Hepatocyte (in vitro differentiated cells): ENCODE results near the gene PRPF31. TPM values are rescaled to one million over a fixed set of nuclear protein-coding genes. Genes with fewer than 3 reads are reported as not detected.

Experiments
- DNase-seq: peaks from one replicate; pipeline ENCODE4 v3.0.0-alpha.2; 2016; ENCODE audit warnings: low spot score
- H2AFZ ChIP-seq: fragments of 200-600 bp; sonication (generic); 2 replicates; pipeline ENCODE4 v1.6.0; 2016; ENCODE audit warnings: antibody characterized with exemption, mild to moderate bottlenecking
- H3K27ac ChIP-seq: fragments of 200-600 bp; sonication (generic); 2 replicates; pipeline ENCODE4 v1.5.1; 2016; ENCODE audit warnings: mild to moderate bottlenecking
- H3K27me3 ChIP-seq: fragments of 200-600 bp; sonication (generic); 2 replicates; pipeline ENCODE4 v1.6.1; 2016
- H3K36me3 ChIP-seq: fragments of 200-600 bp; sonication (generic); replicated peaks from 2 replicates; pipeline ENCODE4 v1.5.1; 2016; ENCODE audit warnings: low read depth; ENCODE audit not compliant: insufficient read depth
- H3K4me1 ChIP-seq: fragments of 200-600 bp; sonication (generic); 2 replicates; pipeline ENCODE4 v1.5.1; 2016; ENCODE audit warnings: mild to moderate bottlenecking, moderate library complexity; ENCODE audit not compliant: insufficient read depth
- H3K4me2 ChIP-seq: fragments of 200-600 bp; sonication (generic); 2 replicates; pipeline ENCODE4 v1.6.0; 2016
- H3K4me3 ChIP-seq: fragments of 200-600 bp; sonication (generic); 2 replicates; pipeline ENCODE4 v1.5.1; 2016; ENCODE audit warnings: mild to moderate bottlenecking
- H3K79me2 ChIP-seq: fragments of 200-600 bp; sonication (generic); 2 replicates; pipeline ENCODE4 v1.6.0; 2017; ENCODE audit warnings: mild to moderate bottlenecking
- H3K9me2 ChIP-seq: fragments of 200-600 bp; sonication (generic); replicated peaks from 2 replicates; pipeline ENCODE4 v1.6.0; 2017; ENCODE audit warnings: mild to moderate bottlenecking; ENCODE audit not compliant: insufficient read depth
- H3K9me3 ChIP-seq: fragments of 200-600 bp; sonication (generic); 2 replicates; pipeline ENCODE4 v1.5.1; 2016; ENCODE audit warnings: low read depth, mild to moderate bottlenecking
- H4K20me1 ChIP-seq: fragments of 200-600 bp; sonication (generic); 2 replicates; pipeline ENCODE4 v1.6.0; 2016; ENCODE audit warnings: mild to moderate bottlenecking; ENCODE audit not compliant: insufficient read depth, poor library complexity, severe bottlenecking
- EZH2 ChIP-seq: fragments of 200-600 bp; sonication (generic); IDR thresholded peaks from 2 replicates; pipeline ENCODE4 v1.6.1; 2016; ENCODE audit warnings: antibody characterized with exemption, mild to moderate bottlenecking, borderline replicate concordance
- EZH2phosphoT487 ChIP-seq: fragments of 200-600 bp; sonication (generic); IDR thresholded peaks from one replicate; pipeline ENCODE4 v1.6.1; 2018; ENCODE audit warnings: antibody characterized with exemption, mild to moderate bottlenecking, low read depth, moderate library complexity; ENCODE audit not compliant: unreplicated experiment, severe bottlenecking
- WGBS: methylation state at CpG from one replicate; pipeline ENCODE4 v1.1.6; 2016; ENCODE audit warnings: low lambda C conversion rate; ENCODE audit errors: missing lambda C conversion rate; 5-methylcytosine and 5-hydroxymethylcytosine counted together
- polyA plus RNA-seq: library from polyadenylated mRNA; unstranded; fragments of >200 nt; fragmentation: Nextera tagmentation; extraction: Ambion mirVana; gene quantifications from 2 replicates; pipeline ENCODE4 v1.2.1, GENCODE V29; 2016
- total RNA-seq: library from RNA; depleted of rRNA; stranded (reverse); fragments of >200 nt; gene quantifications from 2 replicates; pipeline ENCODE4 v1.2.3, GENCODE V29; 2014
- TF ChIP-seq, protein P1 (sequence below): fragments of 200-600 bp; sonication (generic); IDR thresholded peaks from 2 replicates; pipeline ENCODE4 v1.5.1; 2016; ENCODE audit warnings: antibody characterized with exemption, mild to moderate bottlenecking; ENCODE audit not compliant: poor library complexity

Gene PRPF31
- total and polyA plus RNA-seq, 2 experiments from 2014 or later: 59.7 to 77.6 TPM

DNA sequence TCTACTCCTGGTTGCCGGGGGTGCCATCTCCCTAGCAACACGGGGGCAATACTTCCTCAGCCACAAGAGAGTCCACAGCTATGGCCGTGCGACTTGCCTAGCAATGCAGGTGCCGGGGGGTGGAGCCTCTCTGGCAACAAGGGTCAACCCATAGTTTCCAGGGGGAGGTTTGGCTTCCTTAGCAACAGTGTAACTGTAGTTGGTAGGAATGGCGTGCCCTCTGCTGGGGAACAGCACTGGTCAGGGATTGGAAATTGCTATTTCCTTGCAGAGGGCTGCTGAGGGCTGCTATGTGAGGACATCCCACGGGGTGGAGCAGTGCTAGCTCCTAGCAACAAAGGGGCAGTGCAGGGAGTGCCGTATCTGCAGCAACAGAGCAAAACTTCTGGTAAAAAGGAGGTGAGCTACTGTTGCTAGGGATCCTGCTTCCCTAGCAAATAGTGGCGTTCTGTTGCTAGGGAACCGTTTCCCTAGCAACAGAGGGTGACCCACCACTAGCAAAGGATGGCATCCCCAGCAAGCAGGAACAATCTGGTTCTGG, 64.4 kb downstream of the PRPF31 start:
- no peaks in the 10 kb centered on the region for H3K36me3 ChIP-seq
- no peaks in the 10 kb centered on the region for H3K79me2 ChIP-seq
- no peaks in the 10 kb centered on the region for H3K9me2 ChIP-seq
- 57% methylated on average over 10 of the region's 10 CpGs for WGBS
- DNase-seq: peak; percentile 78
- H3K9me3 ChIP-seq: no peaks in the 10 kb centered on the region
- H3K4me3 ChIP-seq: no peak overlapping the region
- H3K4me1 ChIP-seq: no peaks in the 10 kb centered on the region
- no peak for TF ChIP-seq EZH2phosphoT487
- TF ChIP-seq, protein P1, sequence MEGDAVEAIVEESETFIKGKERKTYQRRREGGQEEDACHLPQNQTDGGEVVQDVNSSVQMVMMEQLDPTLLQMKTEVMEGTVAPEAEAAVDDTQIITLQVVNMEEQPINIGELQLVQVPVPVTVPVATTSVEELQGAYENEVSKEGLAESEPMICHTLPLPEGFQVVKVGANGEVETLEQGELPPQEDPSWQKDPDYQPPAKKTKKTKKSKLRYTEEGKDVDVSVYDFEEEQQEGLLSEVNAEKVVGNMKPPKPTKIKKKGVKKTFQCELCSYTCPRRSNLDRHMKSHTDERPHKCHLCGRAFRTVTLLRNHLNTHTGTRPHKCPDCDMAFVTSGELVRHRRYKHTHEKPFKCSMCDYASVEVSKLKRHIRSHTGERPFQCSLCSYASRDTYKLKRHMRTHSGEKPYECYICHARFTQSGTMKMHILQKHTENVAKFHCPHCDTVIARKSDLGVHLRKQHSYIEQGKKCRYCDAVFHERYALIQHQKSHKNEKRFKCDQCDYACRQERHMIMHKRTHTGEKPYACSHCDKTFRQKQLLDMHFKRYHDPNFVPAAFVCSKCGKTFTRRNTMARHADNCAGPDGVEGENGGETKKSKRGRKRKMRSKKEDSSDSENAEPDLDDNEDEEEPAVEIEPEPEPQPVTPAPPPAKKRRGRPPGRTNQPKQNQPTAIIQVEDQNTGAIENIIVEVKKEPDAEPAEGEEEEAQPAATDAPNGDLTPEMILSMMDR: peak; percentile 40
- no peak overlapping the region for H3K4me2 ChIP-seq
- no peak overlapping the region for H3K27ac ChIP-seq
- H3K27me3 ChIP-seq: no peaks in the 10 kb centered on the region
- H2AFZ ChIP-seq: no peak overlapping the region
- H4K20me1 ChIP-seq: no peaks in the 10 kb centered on the region

DNA sequence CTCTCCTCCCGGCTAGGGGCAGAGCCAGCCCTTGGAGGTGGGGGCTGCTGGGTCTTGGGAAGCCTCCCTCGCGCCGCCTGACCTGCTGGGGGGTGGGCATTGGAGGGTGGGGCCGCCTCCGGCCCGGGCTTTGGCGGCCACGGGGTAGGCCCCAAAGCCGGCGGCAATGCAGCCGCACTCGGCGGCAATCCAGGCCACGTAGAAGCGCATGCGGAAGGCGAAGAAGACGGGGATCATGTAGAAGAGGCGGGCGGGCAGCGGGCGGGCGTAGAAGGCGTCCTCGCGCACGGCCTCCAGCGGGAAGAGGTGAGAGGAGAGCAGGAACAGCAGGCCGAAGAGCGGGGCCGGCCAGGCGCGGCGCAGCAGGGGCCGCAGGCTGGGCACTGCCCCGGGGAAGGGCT, 65.1 kb downstream of the PRPF31 start:
- TF ChIP-seq EZH2phosphoT487 (no peak), EZH2 (no peak)
- TF ChIP-seq, protein P1: no peak
- H3K4me2 ChIP-seq: no peak overlapping the region

More for the DNA sequence above, 65.1 kb downstream of the PRPF31 start:
- Histone ChIP-seq H3K4me1 (no peaks in the 10 kb centered on the region), H2AFZ (no peak overlapping the region), H4K20me1 (no peaks in the 10 kb centered on the region), H3K4me3 (no peak overlapping the region), H3K9me2 (no peaks in the 10 kb centered on the region), H3K36me3 (no peaks in the 10 kb centered on the region), H3K27me3 (no peaks in the 10 kb centered on the region), H3K9me3 (no peaks in the 10 kb centered on the region), H3K79me2 (no peaks in the 10 kb centered on the region), H3K27ac (no peak overlapping the region)
- DNase-seq: no peak
- WGBS: 96% methylated on average over 26 of the region's 37 CpGs

Other genes starting within 250 kb of the PRPF31 start
- gene MYADM, start 247.9 kb upstream of the PRPF31 start, total RNA-seq: 30.6 and 42.1 TPM in 2 replicates
- gene MYADM, start 247.9 kb upstream of the PRPF31 start, polyA plus RNA-seq: 211 and 213 TPM in 2 replicates
- gene PRKCG, start 233.6 kb upstream of the PRPF31 start, total RNA-seq: not detected in 2 replicates
- 0.18 and 0.68 TPM in 2 replicates for gene PRKCG, start 233.6 kb upstream of the PRPF31 start, polyA plus RNA-seq
- gene CACNG7, start 206.5 kb upstream of the PRPF31 start, total RNA-seq: 0.90 and 1.4 TPM in 2 replicates
- gene CACNG7, start 206.5 kb upstream of the PRPF31 start, polyA plus RNA-seq: 0.12 and 0.31 TPM in 2 replicates
- 0.13 TPM in 1 of 2 replicates, not detected in the other for gene CACNG8, start 152.8 kb upstream of the PRPF31 start, total RNA-seq
- gene CACNG8, start 152.8 kb upstream of the PRPF31 start, polyA plus RNA-seq: 0.06 TPM in 1 of 2 replicates, not detected in the other
- 0.23 and 0.32 TPM in 2 replicates for gene CACNG6, start 124.1 kb upstream of the PRPF31 start, total RNA-seq
- gene CACNG6, start 124.1 kb upstream of the PRPF31 start, polyA plus RNA-seq: 0.35 TPM in 1 of 2 replicates, not detected in the other
- not detected in 2 replicates for gene VSTM1, start 51.9 kb upstream of the PRPF31 start, total RNA-seq
- gene VSTM1, start 51.9 kb upstream of the PRPF31 start, polyA plus RNA-seq: not detected in 2 replicates
- gene TARM1, start 34.4 kb upstream of the PRPF31 start, total RNA-seq: not detected in 2 replicates
- gene TARM1, start 34.4 kb upstream of the PRPF31 start, polyA plus RNA-seq: not detected in 2 replicates
- 0.48 TPM in 1 of 2 replicates, not detected in the other for gene OSCAR, start 15.0 kb upstream of the PRPF31 start, total RNA-seq
- 0.16 and 0.43 TPM in 2 replicates for gene OSCAR, start 15.0 kb upstream of the PRPF31 start, polyA plus RNA-seq
- 10.5 and 13.9 TPM in 2 replicates for gene NDUFA3, start 12.9 kb upstream of the PRPF31 start, total RNA-seq
- 247 and 285 TPM in 2 replicates for gene NDUFA3, start 12.9 kb upstream of the PRPF31 start, polyA plus RNA-seq
- 12.8 and 14.7 TPM in 2 replicates for gene TFPT, start 97 bp upstream of the PRPF31 start, total RNA-seq
- 25.2 and 25.9 TPM in 2 replicates for gene TFPT, start 97 bp upstream of the PRPF31 start, polyA plus RNA-seq
- 11.6 and 12.0 TPM in 2 replicates for gene CNOT3, start 22.0 kb downstream of the PRPF31 start, total RNA-seq
- 49.3 and 50.1 TPM in 2 replicates for gene CNOT3, start 22.0 kb downstream of the PRPF31 start, polyA plus RNA-seq
- gene LENG1, start 44.0 kb downstream of the PRPF31 start, total RNA-seq: 5.8 and 8.4 TPM in 2 replicates
- 15.0 and 16.8 TPM in 2 replicates for gene LENG1, start 44.0 kb downstream of the PRPF31 start, polyA plus RNA-seq
- gene TMC4, start 57.4 kb downstream of the PRPF31 start, total RNA-seq: 29.4 and 40.3 TPM in 2 replicates
- gene TMC4, start 57.4 kb downstream of the PRPF31 start, polyA plus RNA-seq: 94.4 and 101 TPM in 2 replicates
- gene MBOAT7, start 73.8 kb downstream of the PRPF31 start, total RNA-seq: 73.8 and 93.5 TPM in 2 replicates
- gene MBOAT7, start 73.8 kb downstream of the PRPF31 start, polyA plus RNA-seq: 179 and 199 TPM in 2 replicates
- gene TSEN34, start 75.6 kb downstream of the PRPF31 start, total RNA-seq: 66.9 and 77.6 TPM in 2 replicates
- 100.0 and 105 TPM in 2 replicates for gene TSEN34, start 75.6 kb downstream of the PRPF31 start, polyA plus RNA-seq
- 1,843 and 2,161 TPM in 2 replicates for gene RPS9, start 85.1 kb downstream of the PRPF31 start, total RNA-seq
- gene RPS9, start 85.1 kb downstream of the PRPF31 start, polyA plus RNA-seq: 415 and 465 TPM in 2 replicates
- 0.24 TPM in 1 of 2 replicates, not detected in the other for gene LILRB3, start 107.3 kb downstream of the PRPF31 start, total RNA-seq
- 1.4 and 1.7 TPM in 2 replicates for gene LILRB3, start 107.3 kb downstream of the PRPF31 start, polyA plus RNA-seq
- gene LILRA6, start 127.0 kb downstream of the PRPF31 start, total RNA-seq: 0.28 TPM in 1 of 2 replicates, not detected in the other
- gene LILRA6, start 127.0 kb downstream of the PRPF31 start, polyA plus RNA-seq: 0.13 and 0.36 TPM in 2 replicates
- 0.16 and 0.80 TPM in 2 replicates for gene LILRB5, start 141.5 kb downstream of the PRPF31 start, total RNA-seq
- 1.3 and 1.6 TPM in 2 replicates for gene LILRB5, start 141.5 kb downstream of the PRPF31 start, polyA plus RNA-seq
- not detected in 2 replicates for gene LILRB2, start 165.4 kb downstream of the PRPF31 start, total RNA-seq
- gene LILRB2, start 165.4 kb downstream of the PRPF31 start, polyA plus RNA-seq: 0.09 TPM in 1 of 2 replicates, not detected in the other
- not detected in 2 replicates for gene LILRA5, start 197.4 kb downstream of the PRPF31 start, total RNA-seq
- not detected in 2 replicates for gene LILRA5, start 197.4 kb downstream of the PRPF31 start, polyA plus RNA-seq
- not detected in 2 replicates for gene LILRA4, start 223.4 kb downstream of the PRPF31 start, total RNA-seq
- not detected in 2 replicates for gene LILRA4, start 223.4 kb downstream of the PRPF31 start, polyA plus RNA-seq
- gene LAIR1, start 249.2 kb downstream of the PRPF31 start, total RNA-seq: 0.20 and 3.9 TPM in 2 replicates
- gene LAIR1, start 249.2 kb downstream of the PRPF31 start, polyA plus RNA-seq: 1.8 and 2.2 TPM in 2 replicates